ENCODE data around the gene BRD7.
A peak's percentile ranks its signal among the peaks of the same experiment; 100 is the strongest.

BRD7 gene

DNA sequence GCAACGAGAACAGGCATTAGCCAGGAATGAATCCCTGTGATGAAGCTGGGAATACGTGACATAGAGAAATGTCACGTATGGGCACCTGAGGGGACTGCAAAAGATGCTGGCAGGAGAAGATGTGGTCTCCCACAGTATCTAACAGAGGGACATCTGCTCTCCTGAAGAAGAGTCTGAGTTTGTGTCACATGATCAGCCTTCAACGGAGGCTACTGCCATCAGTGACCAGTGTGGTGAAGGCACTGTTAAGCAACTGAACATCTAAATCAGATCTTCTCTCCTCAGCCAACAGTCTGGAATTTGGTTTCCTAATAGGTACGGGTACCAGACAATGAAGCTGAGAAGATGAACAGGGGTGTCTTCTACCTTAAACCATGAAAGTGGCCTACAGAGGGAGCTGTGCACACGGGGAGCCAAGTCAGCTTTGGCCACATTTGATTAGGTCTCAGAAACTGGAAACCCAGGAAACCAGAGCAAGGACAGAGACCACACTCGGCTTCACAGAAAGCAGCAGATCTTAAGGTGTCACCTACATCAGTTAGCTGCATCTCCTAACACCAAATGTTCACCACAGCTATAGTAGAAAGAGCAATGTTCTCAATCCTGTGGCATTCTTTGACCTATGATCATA is 41.8 kb downstream of the BRD7 start:
- TF ChIP-seq, protein P1, sequence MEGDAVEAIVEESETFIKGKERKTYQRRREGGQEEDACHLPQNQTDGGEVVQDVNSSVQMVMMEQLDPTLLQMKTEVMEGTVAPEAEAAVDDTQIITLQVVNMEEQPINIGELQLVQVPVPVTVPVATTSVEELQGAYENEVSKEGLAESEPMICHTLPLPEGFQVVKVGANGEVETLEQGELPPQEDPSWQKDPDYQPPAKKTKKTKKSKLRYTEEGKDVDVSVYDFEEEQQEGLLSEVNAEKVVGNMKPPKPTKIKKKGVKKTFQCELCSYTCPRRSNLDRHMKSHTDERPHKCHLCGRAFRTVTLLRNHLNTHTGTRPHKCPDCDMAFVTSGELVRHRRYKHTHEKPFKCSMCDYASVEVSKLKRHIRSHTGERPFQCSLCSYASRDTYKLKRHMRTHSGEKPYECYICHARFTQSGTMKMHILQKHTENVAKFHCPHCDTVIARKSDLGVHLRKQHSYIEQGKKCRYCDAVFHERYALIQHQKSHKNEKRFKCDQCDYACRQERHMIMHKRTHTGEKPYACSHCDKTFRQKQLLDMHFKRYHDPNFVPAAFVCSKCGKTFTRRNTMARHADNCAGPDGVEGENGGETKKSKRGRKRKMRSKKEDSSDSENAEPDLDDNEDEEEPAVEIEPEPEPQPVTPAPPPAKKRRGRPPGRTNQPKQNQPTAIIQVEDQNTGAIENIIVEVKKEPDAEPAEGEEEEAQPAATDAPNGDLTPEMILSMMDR (IDR thresholded peaks at IDR 0.05; ENCODE audit: low read depth, low read length, missing control alignments): peak; percentile 68
- in situ Hi-C loops (cut with HindIII; ENCODE audit: low sequenced_read_pairs): no loop called here
- DNase-seq (ENCODE audit: low read depth): peak; percentile 15
- H3K4me3 ChIP-seq (ENCODE audit: low read depth, low read length): no peak overlapping the region

DNA sequence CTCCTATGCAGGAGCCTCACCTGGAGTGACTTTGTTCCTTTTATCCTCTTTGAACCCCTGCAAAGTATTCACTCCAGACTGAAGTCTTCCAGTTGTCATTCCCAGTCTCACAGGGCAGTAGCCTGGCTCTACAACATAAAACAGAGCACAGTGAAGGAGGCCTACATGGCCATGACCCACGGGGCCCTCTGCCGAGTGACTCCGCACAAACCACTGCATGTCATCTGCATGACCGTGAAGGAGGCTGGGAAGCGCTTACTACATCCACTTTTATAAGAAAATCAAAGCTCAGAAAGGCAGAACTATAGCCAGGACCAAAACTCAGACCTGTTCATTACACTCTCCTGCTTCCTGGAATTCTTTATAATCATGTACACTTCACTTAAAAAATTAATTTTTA is 42.5 kb downstream of the BRD7 start:
- TF ChIP-seq, protein P1 (IDR thresholded peaks at IDR 0.05; ENCODE audit: low read depth, low read length, missing control alignments): no peak
- in situ Hi-C loops (cut with HindIII; ENCODE audit: low sequenced_read_pairs): no loop called here
- DNase-seq (ENCODE audit: low read depth): no peak
- H3K4me3 ChIP-seq (ENCODE audit: low read depth, low read length): no peak overlapping the region

DNA sequence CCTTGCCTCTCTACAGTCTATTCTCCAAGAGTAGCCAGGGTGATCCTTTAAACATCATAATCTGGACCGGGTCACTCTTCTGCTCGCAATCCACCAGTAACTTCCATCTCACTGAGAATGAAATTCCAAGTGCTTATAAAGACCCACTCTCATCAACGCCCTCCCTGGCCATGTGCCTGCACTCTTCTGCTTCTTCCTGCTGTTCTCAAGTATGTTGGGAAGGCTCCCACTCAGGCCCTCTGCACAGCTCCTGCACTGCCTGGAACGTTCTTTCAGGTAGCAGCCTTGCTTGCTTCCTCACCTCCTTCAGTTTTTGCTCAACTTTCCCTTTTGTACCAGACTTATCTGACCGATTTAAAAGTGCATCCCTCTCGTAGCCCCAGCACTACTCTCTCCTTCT is 44.4 kb downstream of the BRD7 start:
- TF ChIP-seq, protein P1 (IDR thresholded peaks at IDR 0.05; ENCODE audit: low read depth, low read length, missing control alignments): no peak
- in situ Hi-C loops (cut with HindIII; ENCODE audit: low sequenced_read_pairs): no loop called here

DNA sequence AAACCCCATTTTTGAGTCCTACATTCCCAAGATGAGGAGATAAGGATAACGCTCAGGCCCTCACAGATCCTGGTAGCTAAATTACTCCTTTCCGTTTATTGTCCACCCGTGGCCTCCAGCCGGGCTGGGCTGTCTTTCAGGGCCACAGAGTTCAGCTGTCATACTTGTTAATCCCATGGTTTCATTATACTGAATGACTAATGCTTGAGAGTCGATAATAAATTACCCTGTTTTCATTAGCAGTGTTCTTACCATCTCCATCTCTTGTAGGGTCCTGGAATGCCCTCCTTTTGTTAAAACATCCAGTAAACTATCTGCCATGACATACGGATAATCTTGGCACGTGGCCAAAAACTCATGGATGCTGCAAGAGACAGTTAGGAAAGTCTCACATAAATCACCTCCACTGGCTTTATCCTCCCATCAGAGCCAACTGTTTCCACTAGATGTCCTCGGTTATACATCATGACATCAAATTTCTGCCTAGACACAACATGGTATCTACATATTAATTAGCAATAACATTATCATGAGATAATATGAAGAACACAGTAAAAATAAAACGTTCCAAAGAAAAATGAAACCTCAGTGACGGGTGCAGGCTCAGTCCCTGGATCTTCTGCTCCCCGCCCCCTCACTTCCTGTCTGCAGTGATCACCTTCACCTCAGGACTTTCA is 45.3 kb downstream of the BRD7 start:
- in situ Hi-C loops (cut with HindIII; ENCODE audit: low sequenced_read_pairs): no loop called here
- no peak for DNase-seq (ENCODE audit: low read depth)
- TF ChIP-seq, protein P1 (IDR thresholded peaks at IDR 0.05; ENCODE audit: low read depth, low read length, missing control alignments): peak; percentile 20
- H3K4me3 ChIP-seq (ENCODE audit: low read depth, low read length): no peak overlapping the region

More for the DNA sequence above, 44.4 kb downstream of the BRD7 start:
- DNase-seq (ENCODE audit: low read depth): no peak
- H3K4me3 ChIP-seq (ENCODE audit: low read depth, low read length): no peak overlapping the region

DNA sequence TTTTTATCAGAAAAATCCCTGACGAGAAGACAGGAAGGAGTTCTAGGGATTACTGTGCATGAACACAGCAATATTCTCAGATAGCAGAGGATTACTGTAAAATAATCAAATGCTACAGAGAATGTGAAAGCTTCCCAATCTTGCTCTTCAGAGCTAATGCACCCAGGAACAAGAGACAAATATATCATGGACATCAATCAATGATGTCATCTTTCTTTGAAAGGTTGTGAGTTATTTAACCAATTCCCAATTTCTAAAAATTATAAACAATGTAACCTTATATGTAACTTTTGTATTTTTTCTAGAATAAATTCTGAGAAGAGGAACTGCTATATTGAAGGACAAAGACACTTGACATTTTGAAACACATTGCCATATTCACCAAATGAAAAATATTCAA is 46.5 kb downstream of the BRD7 start:
- TF ChIP-seq, protein P1 (IDR thresholded peaks at IDR 0.05; ENCODE audit: low read depth, low read length, missing control alignments): no peak
- no peak overlapping the region for H3K4me3 ChIP-seq (ENCODE audit: low read depth, low read length)
- in situ Hi-C loops (cut with HindIII; ENCODE audit: low sequenced_read_pairs): no loop called here
- no peak for DNase-seq (ENCODE audit: low read depth)

DNA sequence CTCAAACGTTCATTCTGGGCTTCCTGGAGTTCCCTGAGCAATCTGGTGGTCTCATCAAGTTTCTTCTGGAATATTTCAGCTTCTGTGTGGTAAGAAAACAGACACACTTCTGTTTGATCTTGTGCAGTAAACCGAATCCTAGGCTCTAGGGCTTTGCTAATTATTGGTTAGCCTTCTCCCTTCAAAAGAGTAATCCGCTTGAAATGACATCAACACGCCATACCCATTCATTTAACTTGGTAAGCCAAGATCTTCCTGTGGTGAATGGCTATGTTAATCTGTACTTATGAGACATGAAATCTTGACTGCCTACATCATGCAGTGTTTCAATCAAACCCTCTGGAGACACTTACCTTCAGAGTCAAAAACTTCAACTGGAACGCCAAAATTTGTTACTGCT is 48.5 kb downstream of the BRD7 start:
- DNase-seq (ENCODE audit: low read depth): no peak
- no peak overlapping the region for H3K4me3 ChIP-seq (ENCODE audit: low read depth, low read length)
- TF ChIP-seq, protein P1 (IDR thresholded peaks at IDR 0.05; ENCODE audit: low read depth, low read length, missing control alignments): no peak
- in situ Hi-C loops (cut with HindIII; ENCODE audit: low sequenced_read_pairs): no loop called here

Measured in astrocyte of the cerebellum (primary cell).